HG03175 (cell line): Measurements from ENCODE around the gene ABHD6.
A peak's percentile ranks its signal among the peaks of the same experiment; 100 is the strongest.
"Not testable (repeated sequence)": the region's sequence is repeated elsewhere in the genome, so short reads cannot be mapped to it uniquely, and the experiment has no call there.

Source experiments
- ATAC-seq: cut with Tn5 transposase; IDR thresholded peaks from one replicate; pipeline ENCODE4 v1.9.1; 2021; ENCODE audit warnings: mild to moderate bottlenecking, moderate library complexity; ENCODE audit not compliant: unreplicated experiment

Gene ABHD6

GRCh38 chr3:58317811-58318210 lies 80.2 kb downstream of the ABHD6 start:
- ATAC-seq, result no peak

GRCh38 chr3:58321791-58322190 lies 84.2 kb downstream of the ABHD6 start:
- no peak for ATAC-seq

- ATAC-seq, result no peak
Measured at GRCh38 chr3:58322793-58323192, 85.2 kb downstream of the ABHD6 start.

GRCh38 chr3:58323529-58324390 lies 86.2 kb downstream of the ABHD6 start:
- ATAC-seq, result no peak

- no peak for ATAC-seq
Measured at GRCh38 chr3:58324391-58325390, 87.1 kb downstream of the ABHD6 start.

GRCh38 chr3:58325525-58325992 lies 88.0 kb downstream of the ABHD6 start:
- ATAC-seq, result no peak

- ATAC-seq, result no peak
Measured at GRCh38 chr3:58326267-58326900, 88.8 kb downstream of the ABHD6 start.

- ATAC-seq, result no peak
Measured at GRCh38 chr3:58329150-58329921, 91.7 kb downstream of the ABHD6 start.

GRCh38 chr3:58329922-58330413 lies 92.4 kb downstream of the ABHD6 start:
- no peak for ATAC-seq

GRCh38 chr3:58331593-58332152 lies 94.1 kb downstream of the ABHD6 start:
- ATAC-seq, result no peak

GRCh38 chr3:58332575-58333188 lies 95.1 kb downstream of the ABHD6 start, which contains the start of gene PXK:
Gene PXK, plus strand, starts transcription at chr3:58332892. Its CDS starts 97 bp downstream, at chr3:58332989.
- ATAC-seq, result peak; percentile 89

GRCh38 chr3:58333206-58334012 lies 95.8 kb downstream of the ABHD6 start:
- peak; percentile 31 for ATAC-seq

- ATAC-seq, result no peak
Measured at GRCh38 chr3:58334013-58334321, 96.4 kb downstream of the ABHD6 start.

GRCh38 chr3:58334506-58334884 lies 96.9 kb downstream of the ABHD6 start:
- ATAC-seq, result no peak

- no peak for ATAC-seq
Measured at GRCh38 chr3:58335652-58335947, 98.0 kb downstream of the ABHD6 start.

- no peak for ATAC-seq
Measured at GRCh38 chr3:58336135-58336882, 98.7 kb downstream of the ABHD6 start.

- ATAC-seq, result no peak
Measured at GRCh38 chr3:58337190-58337589, 99.6 kb downstream of the ABHD6 start.

- ATAC-seq, result not testable (repeated sequence)
Measured at GRCh38 chr3:58339146-58339545, 101.6 kb downstream of the ABHD6 start.
